SK-N-SH treated with all-trans-retinoic acid at 6 μM for 48 hours (cell line): ENCODE results near the gene COL26A1.

ENCODE experiments used
- ARNTL ChIP-seq: fragments of 450-650 bp; formaldehyde crosslinking; IDR thresholded peaks from 2 replicates; pipeline ENCODE4 v1.5.0; 2020; ENCODE audit warnings: low read depth, mild to moderate bottlenecking, moderate library complexity, borderline replicate concordance
- CREB5 ChIP-seq: fragments of 250-450 bp; sonication (Bioruptor Pico); IDR thresholded peaks from 2 replicates; pipeline ENCODE4 v1.5.1; 2020; ENCODE audit warnings: low read depth, mild to moderate bottlenecking, moderate library complexity
- CSRNP3 ChIP-seq: fragments of 250-450 bp; sonication (Bioruptor Pico); IDR thresholded peaks from 2 replicates; pipeline ENCODE4 v1.5.1; 2021; ENCODE audit warnings: mild to moderate bottlenecking, moderate library complexity
- ISL1 ChIP-seq: fragments of 250-450 bp; sonication (Bioruptor Pico); IDR thresholded peaks from 2 replicates; pipeline ENCODE4 v2.1.2; 2022; ENCODE audit warnings: mild to moderate bottlenecking, moderate library complexity
- POU6F1 ChIP-seq: fragments of 250-450 bp; sonication (Bioruptor Pico); IDR thresholded peaks from 2 replicates; pipeline ENCODE4 v1.8.0; 2021; ENCODE audit warnings: low read depth, mild to moderate bottlenecking, moderate library complexity, borderline replicate concordance
- PPARA ChIP-seq: fragments of 250-450 bp; sonication (Bioruptor Pico); IDR thresholded peaks from 2 replicates; pipeline ENCODE4 v1.5.0; 2020; ENCODE audit warnings: mild to moderate bottlenecking, borderline replicate concordance
- SNAI2 ChIP-seq: fragments of 250-450 bp; sonication (Bioruptor Pico); IDR thresholded peaks from 2 replicates; pipeline ENCODE4 v1.5.0; 2020; ENCODE audit warnings: mild to moderate bottlenecking, moderate library complexity
- ZC3H10 ChIP-seq: fragments of 250-450 bp; sonication (Bioruptor Pico); IDR thresholded peaks from 2 replicates; pipeline ENCODE4 v1.5.1; 2021; ENCODE audit warnings: mild to moderate bottlenecking, moderate library complexity
- ZFP3 ChIP-seq: fragments of 250-450 bp; sonication (Bioruptor Pico); IDR thresholded peaks from 2 replicates; pipeline ENCODE4 v1.5.0; 2020; ENCODE audit warnings: mild to moderate bottlenecking, moderate library complexity
- ZFP30 ChIP-seq: fragments of 450-650 bp; formaldehyde crosslinking; IDR thresholded peaks from 2 replicates; pipeline ENCODE4 v1.5.0; 2022; ENCODE audit warnings: mild to moderate bottlenecking, moderate library complexity
- ZNF70 ChIP-seq: fragments of 450-650 bp; formaldehyde crosslinking; IDR thresholded peaks from 2 replicates; pipeline ENCODE4 v1.5.0; 2020; ENCODE audit warnings: mild to moderate bottlenecking, moderate library complexity

GRCh38 chr7:101559586-101559985 is 196.9 kb downstream of the COL26A1 start:
- TF ChIP-seq ISL1 (CRISPR knock-in tag) (no peak), PPARA (no peak), ZFP3 (CRISPR knock-in tag) (no peak), ZNF70 (CRISPR knock-in tag) (no peak), ZFP30 (CRISPR knock-in tag) (no peak), ZC3H10 (no peak), CREB5 (CRISPR knock-in tag) (no peak), SNAI2 (no peak), POU6F1 (CRISPR knock-in tag) (no peak), CSRNP3 (CRISPR knock-in tag) (no peak), ARNTL (CRISPR knock-in tag) (no peak)
